HepG2 (cell line): ENCODE measurements around the gene LATS1. TPM values are rescaled to one million over a fixed set of nuclear protein-coding genes. Genes with fewer than 3 reads are reported as not detected.
"Not testable (repeated sequence)": the region's sequence is repeated elsewhere in the genome, so short reads cannot be mapped to it uniquely, and the experiment has no call there.

Experiments
- ATAC-seq: fragments of 200-7000 bp; cut with Tn5 transposase; 3 replicates; pipeline ENCODE4 v1.9.1; 2020; ENCODE audit warnings: mild to moderate bottlenecking, moderate library complexity
- BruUV-seq: library from RNA; stranded (reverse); fragments of 400-500 nt; replicated peaks from 2 replicates; lab custom pipeline; 2021; lab: Mats Ljungman, UMichigan
- CTCF ChIA-PET: fragments of 300-600 bp; formaldehyde crosslinking; extraction: SDS; loops from one replicate; lab custom pipeline; 2021; ENCODE audit warnings: low total read pairs, inconsistent platforms, low intra/inter-chr PET ratio; lab: Yijun Ruan, JAX
- POLR2A ChIA-PET: fragments of 350-600 bp; sonication (Branson Sonifier 250); formaldehyde crosslinking; loops from one replicate; lab custom pipeline; 2020; ENCODE audit warnings: antibody characterized with exemption, inconsistent platforms; lab: Yijun Ruan, JAX
- DNase-seq: peaks from one replicate; pipeline ENCODE4 v3.0.0-alpha.2; 2015; ENCODE audit warnings: low spot score
- FAIRE-seq: peaks from 3 replicates; lab custom pipeline; 2011; peaks lifted over from hg19 to GRCh38; lab: Jason Lieb, UNC
- H2AFZ ChIP-seq: one replicate; pipeline ENCODE4 v1.6.1; 2011; ENCODE audit warnings: low read length, inconsistent platforms
- H3K27ac ChIP-seq: fragments of 300-600 bp; 3 replicates; pipeline ENCODE4 v1.8.0; 2011; ENCODE audit warnings: mixed run types, mild to moderate bottlenecking, mixed read lengths, low read length, inconsistent platforms; ENCODE audit not compliant: insufficient read depth; ENCODE audit errors: extremely low read length
- H3K27me3 ChIP-seq, 2 experiments: fragments of 200-600 bp in 1 of 2; 2 replicates in 1 of 2; 3 replicates in 1 of 2; pipeline versions ENCODE4 v1.6.0 to v1.8.0; 2011; ENCODE audit warnings: low read length in 2 of 2, mild to moderate bottlenecking in 2 of 2, moderate library complexity in 2 of 2, inconsistent platforms in 1 of 2; ENCODE audit not compliant: insufficient read depth in 2 of 2, control insufficient read depth in 1 of 2
- H3K36me3 ChIP-seq, 2 experiments: fragments of 200-600 bp in 1 of 2; replicated peaks in 1 of 2; 2 replicates in 1 of 2; 3 replicates in 1 of 2; pipeline versions ENCODE4 v1.5.1 to v1.8.0; 2011; ENCODE audit warnings: low read length in 2 of 2, inconsistent platforms in 1 of 2; ENCODE audit not compliant: insufficient read depth in 2 of 2, control insufficient read depth in 1 of 2
- H3K4me1 ChIP-seq: 2 replicates; pipeline ENCODE4 v1.5.1; 2012; ENCODE audit warnings: low read length, inconsistent platforms; ENCODE audit not compliant: insufficient read depth
- H3K4me2 ChIP-seq: 2 replicates; pipeline ENCODE4 v1.6.0; 2011; ENCODE audit warnings: low read depth, low read length, inconsistent platforms
- H3K4me3 ChIP-seq, 3 experiments: fragments of 200-600 bp in 1 of 3; sonication (generic), shearing (Covaris generic) in 1 of 3; replicated peaks in 1 of 3; 2 replicates each; pipeline ENCODE4 v1.5.1; 2011 to 2016; ENCODE audit warnings: low read length in 3 of 3, inconsistent platforms in 2 of 3, low read depth in 2 of 3, mild to moderate bottlenecking in 2 of 3, control low read depth in 1 of 3, mixed read lengths in 1 of 3; ENCODE audit not compliant: insufficient read depth in 1 of 3
- H3K79me2 ChIP-seq: one replicate; pipeline ENCODE4 v1.6.1; 2011; ENCODE audit warnings: low read length, inconsistent platforms; ENCODE audit not compliant: insufficient read depth
- H3K9ac ChIP-seq: 2 replicates; pipeline ENCODE4 v1.6.0; 2011; ENCODE audit warnings: mild to moderate bottlenecking, low read depth, low read length, inconsistent platforms; ENCODE audit not compliant: insufficient read depth
- H3K9me3 ChIP-seq: 2 replicates; pipeline ENCODE4 v1.5.1; 2012; ENCODE audit warnings: mild to moderate bottlenecking, low read length
- H4K20me1 ChIP-seq: 2 replicates; pipeline ENCODE4 v1.6.0; 2011; ENCODE audit warnings: inconsistent platforms, mild to moderate bottlenecking, low read length, moderate library complexity; ENCODE audit not compliant: insufficient read depth
- AGO2 ChIP-seq: fragments of 200-400 bp; formaldehyde crosslinking; optimal IDR thresholded peaks from 2 replicates; pipeline ENCODE3; 2017; ENCODE audit warnings: mild to moderate bottlenecking, low read depth, low read length, moderate library complexity
- BRCA1 ChIP-seq: sonication (generic); formaldehyde crosslinking; IDR thresholded peaks from 2 replicates; pipeline ENCODE4 v1.4.0; 2020; ENCODE audit warnings: missing genetic modification reagents
- WGBS: methylation state at CpG from one replicate; pipeline ENCODE4 v1.1.6; 2017; ENCODE audit warnings: low lambda C conversion rate; 5-methylcytosine and 5-hydroxymethylcytosine counted together
- in situ Hi-C: cut with HindIII; loops from 2 replicates; pipeline ENCODE4 v1.10.0; 2017; ENCODE audit warnings: low pct_unique_long_range_greater_than_20kb; ENCODE audit not compliant: extremely low pct_ligation_motif_present
- intact Hi-C: fragments of 100-400 bp; cut with micrococcal nuclease; formaldehyde crosslinking; loops from one replicate; pipeline ENCODE4 v1.10.0; 2022; ENCODE audit not compliant: unreplicated experiment
- polyA plus RNA-seq, 8 experiments: library from polyadenylated mRNA; depleted of rRNA in 3 of 8; stranded (reverse) in 7 of 8; unstranded in 1 of 8; fragments of >200 nt; fragmentation: Illumina TruSeq in 4 of 8; extraction: Trizol in 4 of 8; gene quantifications; 2 replicates each; pipeline versions ENCODE4 v1.2.1 to v1.2.3, GENCODE V29; 2011 to 2016; ENCODE audit warnings: low read depth in 4 of 8, missing spikeins in 1 of 8, mixed read lengths in 1 of 8; ENCODE audit not compliant: insufficient read depth in 1 of 8
- total RNA-seq, 5 experiments: library from RNA; depleted of rRNA; stranded (reverse); fragments of >200 nt; fragmentation: Illumina TruSeq; extraction: Trizol; gene quantifications; 2 replicates each; pipeline ENCODE4 v1.2.3, GENCODE V29; 2016; ENCODE audit warnings: low read depth in 1 of 5
- TF ChIP-seq, protein P1 (sequence below): sonication (generic); formaldehyde crosslinking; IDR thresholded peaks from 2 replicates; pipeline ENCODE4 v1.5.0; 2020; ENCODE audit warnings: mild to moderate bottlenecking, missing genetic modification reagents

The LATS1 gene
- total and polyA plus RNA-seq, 2 of the 13 experiments (the other 11 are each of a cell fraction or from before 2014, with no cell fraction given) = 9.9 to 12.6 TPM

DNA sequence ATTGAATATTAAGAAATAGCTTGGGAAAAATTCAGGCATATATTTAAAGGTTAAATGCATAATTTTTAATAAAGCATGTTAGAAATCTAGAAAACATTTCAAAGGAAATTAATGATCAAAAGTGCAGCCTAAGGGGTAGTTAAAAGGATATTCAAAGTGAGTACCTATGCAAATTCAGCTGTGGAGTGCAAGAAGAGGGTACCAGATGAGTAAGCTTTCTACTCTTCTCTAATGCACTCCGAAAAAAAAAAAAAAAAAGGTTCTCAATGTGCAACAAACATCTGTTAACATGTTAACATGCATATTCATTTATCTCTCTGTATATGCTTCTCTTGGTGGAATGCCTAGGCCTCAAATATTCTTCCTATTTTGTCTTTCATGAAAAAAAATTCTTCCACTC lies 37.4 kb downstream of the LATS1 start (continued):
- TF ChIP-seq, protein P1, sequence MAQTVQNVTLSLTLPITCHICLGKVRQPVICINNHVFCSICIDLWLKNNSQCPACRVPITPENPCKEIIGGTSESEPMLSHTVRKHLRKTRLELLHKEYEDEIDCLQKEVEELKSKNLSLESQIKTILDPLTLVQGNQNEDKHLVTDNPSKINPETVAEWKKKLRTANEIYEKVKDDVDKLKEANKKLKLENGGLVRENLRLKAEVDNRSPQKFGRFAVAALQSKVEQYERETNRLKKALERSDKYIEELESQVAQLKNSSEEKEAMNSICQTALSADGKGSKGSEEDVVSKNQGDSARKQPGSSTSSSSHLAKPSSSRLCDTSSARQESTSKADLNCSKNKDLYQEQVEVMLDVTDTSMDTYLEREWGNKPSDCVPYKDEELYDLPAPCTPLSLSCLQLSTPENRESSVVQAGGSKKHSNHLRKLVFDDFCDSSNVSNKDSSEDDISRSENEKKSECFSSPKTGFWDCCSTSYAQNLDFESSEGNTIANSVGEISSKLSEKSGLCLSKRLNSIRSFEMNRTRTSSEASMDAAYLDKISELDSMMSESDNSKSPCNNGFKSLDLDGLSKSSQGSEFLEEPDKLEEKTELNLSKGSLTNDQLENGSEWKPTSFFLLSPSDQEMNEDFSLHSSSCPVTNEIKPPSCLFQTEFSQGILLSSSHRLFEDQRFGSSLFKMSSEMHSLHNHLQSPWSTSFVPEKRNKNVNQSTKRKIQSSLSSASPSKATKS (CRISPR knock-in tag) = no peak

DNA sequence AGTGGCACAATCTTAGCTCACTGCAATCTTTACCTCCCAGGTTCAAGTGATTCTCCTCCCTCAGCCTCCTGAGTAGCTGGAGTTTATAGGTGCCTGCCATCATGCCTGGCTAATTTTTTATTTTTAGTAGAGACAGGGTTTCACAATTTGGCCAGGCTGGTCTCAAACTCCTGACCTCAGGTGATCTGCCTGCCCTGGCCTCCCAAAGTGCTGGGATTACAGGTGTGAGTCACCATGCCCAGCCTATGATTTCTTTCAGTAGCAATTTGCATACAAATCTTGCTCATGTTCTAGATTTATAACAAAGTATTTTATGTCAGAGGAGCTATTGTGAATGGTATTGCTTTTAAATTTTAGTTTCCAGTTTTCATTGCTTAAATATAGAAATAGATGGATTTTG lies 45.6 kb downstream of the LATS1 start:
- ATAC-seq, intact Hi-C loops, H3K9me3 ChIP-seq, BruUV-seq, H3K4me1 ChIP-seq, H3K4me2 ChIP-seq, H4K20me1 ChIP-seq, POLR2A ChIA-PET, FAIRE-seq, H3K4me3 ChIP-seq, CTCF ChIA-PET, H3K9ac ChIP-seq, H3K27ac ChIP-seq, H3K27me3 ChIP-seq, H2AFZ ChIP-seq, H3K79me2 ChIP-seq, in situ Hi-C loops, DNase-seq: not testable (repeated sequence)
- H3K36me3 ChIP-seq = peaks cover 30 to 67% of the 10 kb centered on the region in 2 experiments

DNA sequence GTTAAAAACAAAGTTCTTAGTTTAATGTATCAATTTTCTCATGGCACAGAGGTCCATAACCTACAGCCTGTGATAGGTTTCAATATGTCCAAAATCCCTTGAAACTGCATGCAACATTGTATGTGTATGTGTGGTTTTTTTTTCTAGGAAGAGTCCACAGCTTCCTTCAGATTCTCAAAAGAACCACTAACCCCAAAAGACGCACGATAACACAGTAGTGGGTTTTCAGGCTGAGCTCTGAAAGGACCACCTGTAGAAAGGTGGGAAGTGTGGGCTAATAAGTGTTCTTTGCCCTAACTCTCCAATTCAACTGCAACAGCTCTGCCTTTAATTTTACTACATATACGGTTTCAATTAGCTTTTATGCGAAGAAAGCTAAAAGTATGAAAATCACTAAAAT lies 57.9 kb downstream of the LATS1 start:
- Histone ChIP-seq H3K27ac (no peak overlapping the region), H3K4me3 (no peak overlapping the region), H3K9ac (no peak overlapping the region), H4K20me1 (no peaks in the 10 kb centered on the region), H3K36me3 (peaks cover 6 to 27% of the 10 kb centered on the region in 2 experiments), H3K27me3 (no peaks in the 10 kb centered on the region), H3K4me1 (peaks cover 8% of the 10 kb centered on the region), H3K9me3 (no peaks in the 10 kb centered on the region), H3K4me2 (no peak overlapping the region), H2AFZ (no peak overlapping the region), H3K79me2 (no peaks in the 10 kb centered on the region)
- no TSS peak for BruUV-seq
- FAIRE-seq = no peak
- no peak for ATAC-seq
- in situ Hi-C loops = no loop called here
- intact Hi-C loops = no loop called here
- ChIA-PET POLR2A (no interaction called here), CTCF (no interaction called here)
- 98% methylated on average over 4 of the region's 4 CpGs for WGBS
- TF ChIP-seq BRCA1 (CRISPR knock-in tag) = no peak
- peak; percentile 12 for TF ChIP-seq AGO2
- DNase-seq = no peak
